ENCODE results near the gene CCDC142. TPM values are rescaled to one million over a fixed set of nuclear protein-coding genes. Genes with fewer than 3 reads are reported as not detected.

Gene CCDC142
- total and polyA plus RNA-seq, 9 of the 15 experiments (the other 6 are each of a cell fraction or from before 2014, with no cell fraction given): 0.55 to 11.7 (median 7.2) TPM

DNA sequence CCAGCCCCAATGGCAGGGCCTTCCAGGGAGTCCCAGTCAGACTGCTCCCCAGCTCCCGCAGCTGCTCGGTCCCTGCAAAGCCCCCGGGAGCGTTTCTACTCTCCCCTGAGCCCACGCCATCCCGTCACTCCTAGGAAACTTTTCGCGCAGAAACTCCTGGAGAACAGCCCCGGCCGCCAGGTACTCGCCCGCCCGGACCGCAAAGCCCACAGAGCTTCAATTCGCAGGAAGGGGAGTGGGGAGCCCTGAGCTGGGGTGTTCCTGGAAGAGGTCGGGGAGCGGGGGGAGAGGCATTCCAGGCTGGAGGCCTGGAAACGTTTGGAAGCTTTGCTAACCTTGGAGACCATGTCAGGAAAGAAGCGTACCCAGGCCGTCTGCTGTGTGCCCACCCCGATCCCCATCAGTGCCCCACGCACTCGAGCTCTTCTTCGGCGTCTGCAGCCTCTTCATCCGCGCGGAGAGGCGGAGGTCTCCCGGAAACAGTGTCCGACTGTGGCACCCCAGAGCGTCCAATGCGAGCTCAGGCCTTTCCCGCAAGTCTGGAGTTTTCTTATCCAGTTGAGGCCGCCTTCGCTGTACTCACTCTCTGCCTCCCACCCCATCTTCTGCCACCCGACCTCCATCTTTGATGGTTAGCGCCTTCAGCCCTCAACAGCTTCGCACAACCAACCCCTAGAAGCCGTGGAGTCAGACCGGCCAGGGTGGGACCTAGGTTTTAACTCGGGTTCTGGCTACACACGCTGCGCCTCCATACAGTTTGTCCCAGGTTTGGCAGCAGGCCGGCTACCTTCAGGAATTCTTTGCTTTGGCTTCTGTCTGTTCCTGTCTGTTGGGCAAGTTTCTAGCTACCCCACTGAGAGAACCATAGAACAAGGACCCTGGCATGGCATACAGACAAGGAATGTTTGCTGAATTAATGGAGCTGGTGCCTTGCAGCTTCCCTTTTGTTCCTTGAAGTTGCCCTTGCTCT lies 21.0 kb upstream of the CCDC142 start (continued):
- TF ChIP-seq NRF1 (conservative IDR thresholded peaks at IDR 0.05 in 1 of 2, IDR thresholded peaks at IDR 0.05 in 1 of 2): 0 out of 4 replicates have a peak, but pooled peaks of 1 of the 2 experiments have one; percentile 11
- peak; percentile 87 for TF ChIP-seq FOSL1 (tag; conservative IDR thresholded peaks at IDR 0.05)
- TF ChIP-seq GATAD2B (IDR thresholded peaks at IDR 0.05; ENCODE audit: borderline replicate concordance): no peak
- TF ChIP-seq, protein P1, sequence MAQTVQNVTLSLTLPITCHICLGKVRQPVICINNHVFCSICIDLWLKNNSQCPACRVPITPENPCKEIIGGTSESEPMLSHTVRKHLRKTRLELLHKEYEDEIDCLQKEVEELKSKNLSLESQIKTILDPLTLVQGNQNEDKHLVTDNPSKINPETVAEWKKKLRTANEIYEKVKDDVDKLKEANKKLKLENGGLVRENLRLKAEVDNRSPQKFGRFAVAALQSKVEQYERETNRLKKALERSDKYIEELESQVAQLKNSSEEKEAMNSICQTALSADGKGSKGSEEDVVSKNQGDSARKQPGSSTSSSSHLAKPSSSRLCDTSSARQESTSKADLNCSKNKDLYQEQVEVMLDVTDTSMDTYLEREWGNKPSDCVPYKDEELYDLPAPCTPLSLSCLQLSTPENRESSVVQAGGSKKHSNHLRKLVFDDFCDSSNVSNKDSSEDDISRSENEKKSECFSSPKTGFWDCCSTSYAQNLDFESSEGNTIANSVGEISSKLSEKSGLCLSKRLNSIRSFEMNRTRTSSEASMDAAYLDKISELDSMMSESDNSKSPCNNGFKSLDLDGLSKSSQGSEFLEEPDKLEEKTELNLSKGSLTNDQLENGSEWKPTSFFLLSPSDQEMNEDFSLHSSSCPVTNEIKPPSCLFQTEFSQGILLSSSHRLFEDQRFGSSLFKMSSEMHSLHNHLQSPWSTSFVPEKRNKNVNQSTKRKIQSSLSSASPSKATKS (CRISPR knock-in tag; IDR thresholded peaks at IDR 0.05): no peak
- TF ChIP-seq, protein P2, sequence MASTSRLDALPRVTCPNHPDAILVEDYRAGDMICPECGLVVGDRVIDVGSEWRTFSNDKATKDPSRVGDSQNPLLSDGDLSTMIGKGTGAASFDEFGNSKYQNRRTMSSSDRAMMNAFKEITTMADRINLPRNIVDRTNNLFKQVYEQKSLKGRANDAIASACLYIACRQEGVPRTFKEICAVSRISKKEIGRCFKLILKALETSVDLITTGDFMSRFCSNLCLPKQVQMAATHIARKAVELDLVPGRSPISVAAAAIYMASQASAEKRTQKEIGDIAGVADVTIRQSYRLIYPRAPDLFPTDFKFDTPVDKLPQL (IDR thresholded peaks at IDR 0.05; ENCODE audit: extremely low read depth, insufficient read length): no peak
- TF ChIP-seq ZNF12 (CRISPR knock-in tag; IDR thresholded peaks at IDR 0.05): peak; percentile 5; the same call in 1 of the 2 replicates
- no peak for TF ChIP-seq SMARCC2 (IDR thresholded peaks at IDR 0.05; ENCODE audit: low read depth)
- TF ChIP-seq KLF6 (CRISPR knock-in tag; IDR thresholded peaks at IDR 0.05; ENCODE audit: borderline replicate concordance): 0 out of 2 replicates have a peak, but pooled peaks have one; percentile 5
- TF ChIP-seq, protein P3, sequence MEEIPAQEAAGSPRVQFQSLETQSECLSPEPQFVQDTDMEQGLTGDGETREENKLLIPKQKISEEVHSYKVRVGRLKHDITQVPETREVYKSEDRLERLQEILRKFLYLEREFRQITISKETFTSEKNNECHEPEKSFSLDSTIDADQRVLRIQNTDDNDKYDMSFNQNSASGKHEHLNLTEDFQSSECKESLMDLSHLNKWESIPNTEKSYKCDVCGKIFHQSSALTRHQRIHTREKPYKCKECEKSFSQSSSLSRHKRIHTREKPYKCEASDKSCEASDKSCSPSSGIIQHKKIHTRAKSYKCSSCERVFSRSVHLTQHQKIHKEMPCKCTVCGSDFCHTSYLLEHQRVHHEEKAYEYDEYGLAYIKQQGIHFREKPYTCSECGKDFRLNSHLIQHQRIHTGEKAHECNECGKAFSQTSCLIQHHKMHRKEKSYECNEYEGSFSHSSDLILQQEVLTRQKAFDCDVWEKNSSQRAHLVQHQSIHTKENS (CRISPR knock-in tag; IDR thresholded peaks at IDR 0.05): no peak
- TF ChIP-seq, protein P4, sequence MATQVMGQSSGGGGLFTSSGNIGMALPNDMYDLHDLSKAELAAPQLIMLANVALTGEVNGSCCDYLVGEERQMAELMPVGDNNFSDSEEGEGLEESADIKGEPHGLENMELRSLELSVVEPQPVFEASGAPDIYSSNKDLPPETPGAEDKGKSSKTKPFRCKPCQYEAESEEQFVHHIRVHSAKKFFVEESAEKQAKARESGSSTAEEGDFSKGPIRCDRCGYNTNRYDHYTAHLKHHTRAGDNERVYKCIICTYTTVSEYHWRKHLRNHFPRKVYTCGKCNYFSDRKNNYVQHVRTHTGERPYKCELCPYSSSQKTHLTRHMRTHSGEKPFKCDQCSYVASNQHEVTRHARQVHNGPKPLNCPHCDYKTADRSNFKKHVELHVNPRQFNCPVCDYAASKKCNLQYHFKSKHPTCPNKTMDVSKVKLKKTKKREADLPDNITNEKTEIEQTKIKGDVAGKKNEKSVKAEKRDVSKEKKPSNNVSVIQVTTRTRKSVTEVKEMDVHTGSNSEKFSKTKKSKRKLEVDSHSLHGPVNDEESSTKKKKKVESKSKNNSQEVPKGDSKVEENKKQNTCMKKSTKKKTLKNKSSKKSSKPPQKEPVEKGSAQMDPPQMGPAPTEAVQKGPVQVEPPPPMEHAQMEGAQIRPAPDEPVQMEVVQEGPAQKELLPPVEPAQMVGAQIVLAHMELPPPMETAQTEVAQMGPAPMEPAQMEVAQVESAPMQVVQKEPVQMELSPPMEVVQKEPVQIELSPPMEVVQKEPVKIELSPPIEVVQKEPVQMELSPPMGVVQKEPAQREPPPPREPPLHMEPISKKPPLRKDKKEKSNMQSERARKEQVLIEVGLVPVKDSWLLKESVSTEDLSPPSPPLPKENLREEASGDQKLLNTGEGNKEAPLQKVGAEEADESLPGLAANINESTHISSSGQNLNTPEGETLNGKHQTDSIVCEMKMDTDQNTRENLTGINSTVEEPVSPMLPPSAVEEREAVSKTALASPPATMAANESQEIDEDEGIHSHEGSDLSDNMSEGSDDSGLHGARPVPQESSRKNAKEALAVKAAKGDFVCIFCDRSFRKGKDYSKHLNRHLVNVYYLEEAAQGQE (IDR thresholded peaks at IDR 0.05; ENCODE audit: borderline replicate concordance): peak; percentile 42; the same call in 1 of the 2 replicates
- TF ChIP-seq, protein P4 (CRISPR knock-in tag; IDR thresholded peaks at IDR 0.05; ENCODE audit: low read depth): peak; percentile 3; the same call in 1 of the 2 replicates
- peak in 1 of 2 experiments; percentile 19; a peak in 1 of 4 replicates for TF ChIP-seq SIN3A (IDR thresholded peaks at IDR 0.05; ENCODE audit: borderline replicate concordance in 2 of 2, control insufficient read depth in 1 of 2, low read depth in 2 of 2, low read length in 2 of 2)
- no peak; the same call in 1 of the 2 replicates for TF ChIP-seq DDX20 (tag; IDR thresholded peaks at IDR 0.05; ENCODE audit: low read depth)

Data from K562 (cell line).